GM12872 (cell line): ENCODE data around the gene PPARG.

Source experiments
- TF ChIP-seq, protein P1 (sequence below): IDR thresholded peaks from 3 replicates; pipeline ENCODE4 v1.5.1; 2011; ENCODE audit warnings: low read depth, mild to moderate bottlenecking, low read length, moderate library complexity; ENCODE audit not compliant: insufficient read depth

Gene PPARG

DNA sequence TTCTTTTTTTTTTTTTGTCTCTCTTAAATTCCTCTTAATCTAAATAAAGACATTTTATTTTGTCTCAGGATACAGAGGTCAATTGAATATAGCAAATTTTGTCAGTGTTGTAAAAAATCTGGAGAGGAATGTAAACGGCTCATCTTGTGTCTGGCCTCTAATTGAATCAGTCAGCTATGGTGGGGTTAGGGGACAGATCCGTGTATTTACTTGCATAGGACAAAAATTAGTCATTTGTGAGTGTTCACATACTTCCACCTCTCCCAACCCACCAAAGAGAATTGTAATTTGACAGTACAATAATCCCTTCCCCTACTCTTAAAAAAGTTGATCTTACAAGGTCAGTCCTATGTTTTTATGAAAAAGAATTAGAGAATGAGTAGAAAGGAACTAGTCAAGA lies 18.3 kb downstream of the PPARG start:
- TF ChIP-seq, protein P1, sequence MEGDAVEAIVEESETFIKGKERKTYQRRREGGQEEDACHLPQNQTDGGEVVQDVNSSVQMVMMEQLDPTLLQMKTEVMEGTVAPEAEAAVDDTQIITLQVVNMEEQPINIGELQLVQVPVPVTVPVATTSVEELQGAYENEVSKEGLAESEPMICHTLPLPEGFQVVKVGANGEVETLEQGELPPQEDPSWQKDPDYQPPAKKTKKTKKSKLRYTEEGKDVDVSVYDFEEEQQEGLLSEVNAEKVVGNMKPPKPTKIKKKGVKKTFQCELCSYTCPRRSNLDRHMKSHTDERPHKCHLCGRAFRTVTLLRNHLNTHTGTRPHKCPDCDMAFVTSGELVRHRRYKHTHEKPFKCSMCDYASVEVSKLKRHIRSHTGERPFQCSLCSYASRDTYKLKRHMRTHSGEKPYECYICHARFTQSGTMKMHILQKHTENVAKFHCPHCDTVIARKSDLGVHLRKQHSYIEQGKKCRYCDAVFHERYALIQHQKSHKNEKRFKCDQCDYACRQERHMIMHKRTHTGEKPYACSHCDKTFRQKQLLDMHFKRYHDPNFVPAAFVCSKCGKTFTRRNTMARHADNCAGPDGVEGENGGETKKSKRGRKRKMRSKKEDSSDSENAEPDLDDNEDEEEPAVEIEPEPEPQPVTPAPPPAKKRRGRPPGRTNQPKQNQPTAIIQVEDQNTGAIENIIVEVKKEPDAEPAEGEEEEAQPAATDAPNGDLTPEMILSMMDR = no peak

DNA sequence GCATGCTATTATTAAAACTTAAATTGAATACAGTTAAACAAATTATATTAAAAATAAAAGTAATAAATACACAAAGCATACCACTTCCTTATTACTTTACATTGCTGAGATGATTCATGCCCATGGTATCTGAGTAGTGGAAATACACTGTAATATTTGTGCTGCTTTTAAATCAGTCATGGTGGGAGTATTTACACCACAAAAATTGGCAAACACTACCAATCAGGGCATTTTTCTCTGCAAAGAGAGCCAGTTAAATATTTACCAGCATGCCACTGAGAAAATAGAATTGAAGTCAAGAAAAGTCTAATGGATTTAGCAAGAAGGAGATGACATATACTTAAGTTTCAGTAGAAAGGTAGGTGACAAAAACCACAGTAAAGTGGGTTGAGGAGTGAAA lies 19.6 kb downstream of the PPARG start:
- TF ChIP-seq, protein P1 = no peak

DNA sequence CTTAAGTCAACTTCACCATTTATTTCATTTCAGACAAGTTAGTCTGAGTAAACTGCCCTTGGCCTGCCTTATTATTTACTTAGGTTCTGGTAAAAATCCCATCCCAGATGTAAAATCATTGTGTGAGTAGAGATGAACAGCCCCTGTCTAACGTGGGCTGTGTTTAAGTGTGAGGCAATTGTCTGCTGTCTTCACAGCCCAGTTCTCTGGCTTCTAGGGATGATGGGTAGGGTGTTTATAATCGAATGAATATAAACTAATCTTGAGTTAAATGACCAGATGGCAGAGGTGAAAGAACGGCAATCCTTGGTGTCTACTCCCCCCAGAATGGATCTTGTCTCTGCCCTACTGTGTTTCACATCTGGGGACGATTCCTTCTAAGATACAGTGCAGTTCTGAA lies 20.8 kb downstream of the PPARG start:
- TF ChIP-seq, protein P1 = no peak

DNA sequence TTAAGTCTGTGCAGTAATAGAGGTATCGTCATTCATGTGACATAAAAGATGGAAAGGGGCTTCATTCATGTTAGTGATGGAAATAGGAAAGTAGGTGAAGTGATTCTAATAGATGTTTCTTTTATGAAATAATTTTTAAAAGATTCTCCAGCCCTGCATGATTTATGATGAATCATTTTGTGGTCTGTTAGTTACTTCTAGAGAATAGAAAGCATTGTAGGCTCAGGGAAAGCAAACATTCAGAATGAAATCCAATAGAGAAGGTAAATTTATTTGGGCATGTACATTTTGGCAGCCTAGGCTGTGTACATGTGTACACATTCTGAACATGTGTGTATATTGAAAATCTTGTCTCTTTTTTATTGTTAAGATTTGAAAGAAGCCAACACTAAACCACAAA lies 23.1 kb downstream of the PPARG start:
- TF ChIP-seq, protein P1 = no peak

DNA sequence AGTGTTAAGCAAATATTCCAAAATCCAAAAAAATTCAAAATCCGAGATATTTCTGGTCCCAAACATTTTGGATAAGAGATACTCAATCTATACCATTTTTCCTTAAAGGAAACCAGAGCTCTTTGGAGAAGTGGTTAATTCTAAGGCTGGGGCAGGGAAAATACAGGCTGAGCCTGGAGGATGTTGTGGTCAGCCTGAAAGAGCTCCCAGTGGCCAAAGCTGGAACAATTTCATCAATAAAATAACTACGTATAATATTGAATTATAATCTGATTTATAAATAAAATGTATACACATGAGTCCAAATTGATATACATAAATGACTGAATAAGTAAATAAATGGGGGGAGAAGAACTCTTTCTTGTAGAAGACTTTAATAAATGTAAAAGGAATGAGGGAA lies 24.6 kb downstream of the PPARG start:
- TF ChIP-seq, protein P1 = no peak

DNA sequence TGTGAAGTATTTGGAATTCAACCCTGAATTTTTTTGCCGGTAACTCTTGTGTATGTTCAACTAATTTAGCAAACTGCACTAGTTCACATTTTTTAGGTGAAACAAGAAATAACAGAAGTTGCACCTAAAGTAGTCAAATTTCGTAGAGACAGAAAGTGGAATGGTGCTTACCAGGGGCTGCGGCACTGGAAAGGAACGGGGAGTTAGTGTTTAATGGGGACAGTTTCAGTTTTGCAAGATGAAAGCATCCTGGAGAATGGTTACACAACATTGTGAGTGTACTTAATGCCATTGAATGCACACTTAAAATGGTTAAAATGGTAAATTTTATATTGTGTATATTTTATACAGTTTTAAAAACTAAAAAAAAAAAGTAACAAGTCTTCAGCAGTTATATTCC lies 27.4 kb downstream of the PPARG start:
- TF ChIP-seq, protein P1 = no peak

DNA sequence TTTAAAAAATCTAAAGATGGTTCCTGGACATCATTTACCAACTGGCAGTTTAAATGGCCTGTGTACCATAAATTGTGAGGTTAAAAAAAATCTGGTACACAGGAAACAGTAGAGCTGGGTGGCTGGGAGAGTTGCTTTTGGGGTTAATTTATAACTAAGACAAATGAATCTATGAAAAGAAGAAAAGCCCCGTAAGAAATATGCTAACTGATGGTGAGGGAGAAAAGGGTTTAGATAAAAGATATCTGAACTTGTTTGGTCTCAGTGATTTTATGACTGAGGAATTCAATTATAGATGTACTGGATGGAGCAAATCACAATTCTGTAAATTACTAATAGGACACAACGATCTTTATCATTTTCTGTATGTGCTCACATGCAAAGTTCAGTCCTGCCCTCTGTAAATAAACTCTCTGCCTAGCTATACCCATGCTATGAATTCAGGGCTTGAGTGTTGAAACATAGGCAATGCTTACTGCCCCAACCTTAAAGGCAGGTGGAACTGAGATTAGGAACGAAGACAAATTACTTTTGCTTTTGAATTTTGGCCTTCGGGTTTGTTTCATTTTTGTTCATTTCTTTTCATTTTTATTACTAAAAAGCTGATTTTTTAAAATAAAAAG lies 28.0 kb downstream of the PPARG start:
- TF ChIP-seq, protein P1 = no peak
